ENCODE measurements around the gene LMAN2. TPM values are rescaled to one million over a fixed set of nuclear protein-coding genes. Genes with fewer than 3 reads are reported as not detected.
A peak's percentile ranks its signal among the peaks of the same experiment; 100 is the strongest.

LMAN2 gene
- total and polyA plus RNA-seq, 2 experiments from 2014 or later = 163 to 261 TPM

GRCh38 chr5:177312649-177313181 is 38.8 kb downstream of the LMAN2 start:
- H3K27me3 ChIP-seq = no peaks in the 10 kb centered on the region
- DNase-seq (ENCODE audit: low read depth in 1 of 2, low spot score in 1 of 2) = peak in 1 of 2 donors; percentile 20
- TF ChIP-seq CTCF (IDR thresholded peaks at IDR 0.05; ENCODE audit: low read depth, low read length) = no peak
- H3K36me3 ChIP-seq = no peaks in the 10 kb centered on the region
- no peaks in the 10 kb centered on the region for H3K4me1 ChIP-seq (ENCODE audit: low read depth)
- no peaks in the 10 kb centered on the region for H3K9me3 ChIP-seq (ENCODE audit: low read depth)
- H3K4me3 ChIP-seq = peak overlapping the region; percentile 6
- H3K27ac ChIP-seq = no peak overlapping the region

GRCh38 chr5:177311723-177312648 is 39.5 kb downstream of the LMAN2 start, which contains the start of gene MXD3:
MXD3 (minus strand) TSS chr5:177311898; CDS start chr5:177311830, 68 bp downstream.
- H3K4me3 ChIP-seq = peak within 1 kb of the TSS; percentile 41
- no peak for TF ChIP-seq CTCF (IDR thresholded peaks at IDR 0.05; ENCODE audit: low read depth, low read length)
- peak; percentile 96 to 99 for DNase-seq (ENCODE audit: low read depth in 1 of 2, low spot score in 1 of 2)
- no peaks in the 10 kb centered on the region for H3K27me3 ChIP-seq
- H3K9me3 ChIP-seq (ENCODE audit: low read depth) = no peaks in the 10 kb centered on the region
- H3K36me3 ChIP-seq = no peaks in the 10 kb centered on the region
- H3K27ac ChIP-seq = peak within 1 kb of the TSS; percentile 58
- H3K4me1 ChIP-seq (ENCODE audit: low read depth) = no peaks in the 10 kb centered on the region

GRCh38 chr5:177311392-177311722 is 40.1 kb downstream of the LMAN2 start:
- peak; percentile 15 to 43 for DNase-seq (ENCODE audit: low read depth in 1 of 2, low spot score in 1 of 2)
- H3K4me1 ChIP-seq (ENCODE audit: low read depth) = no peaks in the 10 kb centered on the region
- peak overlapping the region; percentile 41 for H3K4me3 ChIP-seq
- no peak for TF ChIP-seq CTCF (IDR thresholded peaks at IDR 0.05; ENCODE audit: low read depth, low read length)
- no peaks in the 10 kb centered on the region for H3K9me3 ChIP-seq (ENCODE audit: low read depth)
- H3K27me3 ChIP-seq = no peaks in the 10 kb centered on the region
- peaks cover 5% of the 10 kb centered on the region for H3K36me3 ChIP-seq
- peak overlapping the region; percentile 58 for H3K27ac ChIP-seq

GRCh38 chr5:177310757-177311391 is 40.6 kb downstream of the LMAN2 start:
- peak in 1 of 2 donors; percentile 38 for DNase-seq (ENCODE audit: low read depth in 1 of 2, low spot score in 1 of 2)
- peaks cover 5% of the 10 kb centered on the region for H3K36me3 ChIP-seq
- peak overlapping the region; percentile 41 for H3K4me3 ChIP-seq
- no peaks in the 10 kb centered on the region for H3K9me3 ChIP-seq (ENCODE audit: low read depth)
- TF ChIP-seq CTCF (IDR thresholded peaks at IDR 0.05; ENCODE audit: low read depth, low read length) = no peak
- no peaks in the 10 kb centered on the region for H3K27me3 ChIP-seq
- H3K4me1 ChIP-seq (ENCODE audit: low read depth) = no peaks in the 10 kb centered on the region
- no peak overlapping the region for H3K27ac ChIP-seq

- Histone ChIP-seq H3K27me3 (no peaks in the 10 kb centered on the region), H3K4me3 (no peak overlapping the region), H3K27ac (no peak overlapping the region), H3K9me3 (ENCODE audit: low read depth) (no peaks in the 10 kb centered on the region), H3K36me3 (peaks cover 8% of the 10 kb centered on the region), H3K4me1 (ENCODE audit: low read depth) (no peaks in the 10 kb centered on the region)
- no peak for DNase-seq (ENCODE audit: low read depth in 1 of 2, low spot score in 1 of 2)
- no peak for TF ChIP-seq CTCF (IDR thresholded peaks at IDR 0.05; ENCODE audit: low read depth, low read length)
Measured at GRCh38 chr5:177310332-177310731, 41.1 kb downstream of the LMAN2 start.
